ENCODE measurements around the gene UBXN10. TPM values are rescaled to one million over a fixed set of nuclear protein-coding genes. Genes with fewer than 3 reads are reported as not detected.

The UBXN10 gene
- total RNA-seq, 1 donor from 2014 or later, result 0.37 TPM

- H3K4me1 ChIP-seq, result no peaks in the 10 kb centered on the region
- H3K36me3 ChIP-seq, result no peaks in the 10 kb centered on the region
- H4K20me1 ChIP-seq (ENCODE audit: low read depth), result no peaks in the 10 kb centered on the region
- no peak overlapping the region for H3K27ac ChIP-seq
- Mint-ChIP-seq H3K9me3 (no peaks in the 10 kb centered on the region), H3K27me3 (ENCODE audit: insufficient read depth, low read depth) (peaks cover 7% of the 10 kb centered on the region), H3K4me1 (peaks cover 6% of the 10 kb centered on the region), H3K36me3 (no peaks in the 10 kb centered on the region), H3K4me3 (no peak overlapping the region), H3K27ac (no peak overlapping the region)
- H3K4me3 ChIP-seq, result no peak overlapping the region
- H3K9ac ChIP-seq, result no peak overlapping the region
- H3K27me3 ChIP-seq, result peaks cover 39% of the 10 kb centered on the region
- H3K79me2 ChIP-seq (ENCODE audit: low read depth), result no peaks in the 10 kb centered on the region
- H3K4me2 ChIP-seq, result no peak overlapping the region
- H3K9me3 ChIP-seq (ENCODE audit: low read depth), result no peaks in the 10 kb centered on the region
- H3F3A ChIP-seq (ENCODE audit: low read depth), result peaks cover 5% of the 10 kb centered on the region
- H2AFZ ChIP-seq (replicated peaks), result no peak overlapping the region
- TF ChIP-seq EZH2 (IDR thresholded peaks at IDR 0.05) (no peak), EZH2phosphoT487 (IDR thresholded peaks at IDR 0.05) (no peak)
- TF ChIP-seq, protein P1, sequence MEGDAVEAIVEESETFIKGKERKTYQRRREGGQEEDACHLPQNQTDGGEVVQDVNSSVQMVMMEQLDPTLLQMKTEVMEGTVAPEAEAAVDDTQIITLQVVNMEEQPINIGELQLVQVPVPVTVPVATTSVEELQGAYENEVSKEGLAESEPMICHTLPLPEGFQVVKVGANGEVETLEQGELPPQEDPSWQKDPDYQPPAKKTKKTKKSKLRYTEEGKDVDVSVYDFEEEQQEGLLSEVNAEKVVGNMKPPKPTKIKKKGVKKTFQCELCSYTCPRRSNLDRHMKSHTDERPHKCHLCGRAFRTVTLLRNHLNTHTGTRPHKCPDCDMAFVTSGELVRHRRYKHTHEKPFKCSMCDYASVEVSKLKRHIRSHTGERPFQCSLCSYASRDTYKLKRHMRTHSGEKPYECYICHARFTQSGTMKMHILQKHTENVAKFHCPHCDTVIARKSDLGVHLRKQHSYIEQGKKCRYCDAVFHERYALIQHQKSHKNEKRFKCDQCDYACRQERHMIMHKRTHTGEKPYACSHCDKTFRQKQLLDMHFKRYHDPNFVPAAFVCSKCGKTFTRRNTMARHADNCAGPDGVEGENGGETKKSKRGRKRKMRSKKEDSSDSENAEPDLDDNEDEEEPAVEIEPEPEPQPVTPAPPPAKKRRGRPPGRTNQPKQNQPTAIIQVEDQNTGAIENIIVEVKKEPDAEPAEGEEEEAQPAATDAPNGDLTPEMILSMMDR (IDR thresholded peaks at IDR 0.05), result no peak
- DNase-seq (ENCODE audit: low spot score), result no peak
These were observed 25.6 kb downstream of the UBXN10 start for GRCh38 chr1:20211511-20211931.

GRCh38 chr1:20212085-20212684 lies 26.3 kb downstream of the UBXN10 start:
- Mint-ChIP-seq H3K27me3 (ENCODE audit: insufficient read depth, low read depth) (peaks cover 7% of the 10 kb centered on the region), H3K36me3 (no peaks in the 10 kb centered on the region), H3K9me3 (no peaks in the 10 kb centered on the region), H3K27ac (no peak overlapping the region), H3K4me3 (no peak overlapping the region), H3K4me1 (peaks cover 6% of the 10 kb centered on the region)
- Histone ChIP-seq H3K9me3 (ENCODE audit: low read depth) (no peaks in the 10 kb centered on the region), H3K4me3 (no peak overlapping the region), H3K4me2 (no peak overlapping the region), H3K9ac (no peak overlapping the region), H3K36me3 (no peaks in the 10 kb centered on the region), H3F3A (ENCODE audit: low read depth) (peaks cover 5% of the 10 kb centered on the region), H3K4me1 (no peaks in the 10 kb centered on the region), H3K79me2 (ENCODE audit: low read depth) (no peaks in the 10 kb centered on the region), H4K20me1 (ENCODE audit: low read depth) (no peaks in the 10 kb centered on the region), H3K27ac (no peak overlapping the region), H2AFZ (replicated peaks) (no peak overlapping the region), H3K27me3 (peaks cover 39% of the 10 kb centered on the region)
- DNase-seq (ENCODE audit: low spot score), result no peak
- TF ChIP-seq EZH2 (IDR thresholded peaks at IDR 0.05) (no peak), EZH2phosphoT487 (IDR thresholded peaks at IDR 0.05) (no peak)
- TF ChIP-seq, protein P1 (IDR thresholded peaks at IDR 0.05), result no peak

DNA sequence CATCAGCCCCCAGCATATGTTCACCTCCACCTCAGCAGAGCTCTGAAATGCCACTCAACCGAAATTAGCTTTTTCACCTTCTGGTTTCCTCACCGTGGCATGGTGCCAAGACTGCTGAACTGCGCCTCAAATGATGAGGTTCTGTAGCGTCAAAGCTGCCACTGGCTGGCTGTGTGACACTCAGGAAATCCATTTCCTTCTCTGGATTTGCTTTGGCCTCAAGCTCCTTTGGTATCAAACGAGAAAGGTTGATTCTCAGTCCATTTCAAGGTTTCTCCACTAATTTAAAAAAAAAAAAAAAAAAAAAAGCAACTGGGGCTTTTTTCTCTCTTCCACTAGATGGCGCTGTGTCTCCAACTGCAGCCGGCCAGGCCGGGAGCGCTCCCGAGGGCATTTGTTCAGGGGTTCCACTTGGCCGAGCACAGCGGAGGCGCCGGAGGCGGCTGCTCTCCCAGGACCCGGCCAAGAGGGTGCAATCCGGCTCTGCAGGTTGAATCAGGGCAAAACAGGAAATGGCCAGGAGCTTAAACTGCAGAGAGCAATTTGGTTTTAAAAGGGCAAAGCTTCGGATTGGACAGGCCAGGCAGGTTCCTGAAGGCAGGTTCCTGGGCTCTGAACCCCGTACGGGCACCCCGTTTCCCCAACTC lies 26.9 kb downstream of the UBXN10 start:
- no peaks in the 10 kb centered on the region for H3K9me3 Mint-ChIP-seq
- Histone ChIP-seq H3K36me3 (no peaks in the 10 kb centered on the region), H2AFZ (replicated peaks) (no peak overlapping the region), H3K4me3 (no peak overlapping the region), H3K9ac (no peak overlapping the region), H4K20me1 (ENCODE audit: low read depth) (no peaks in the 10 kb centered on the region), H3K27me3 (peaks cover 39% of the 10 kb centered on the region), H3K79me2 (ENCODE audit: low read depth) (no peaks in the 10 kb centered on the region), H3K4me1 (no peaks in the 10 kb centered on the region), H3K27ac (no peak overlapping the region), H3F3A (ENCODE audit: low read depth) (peaks cover 5% of the 10 kb centered on the region), H3K9me3 (ENCODE audit: low read depth) (no peaks in the 10 kb centered on the region), H3K4me2 (no peak overlapping the region)
- no peak overlapping the region for H3K27ac Mint-ChIP-seq
- no peaks in the 10 kb centered on the region for H3K36me3 Mint-ChIP-seq
- H3K4me1 Mint-ChIP-seq, result peaks cover 6% of the 10 kb centered on the region
- TF ChIP-seq, protein P1 (IDR thresholded peaks at IDR 0.05), result peak; percentile 80
- TF ChIP-seq EZH2 (IDR thresholded peaks at IDR 0.05) (no peak), EZH2phosphoT487 (IDR thresholded peaks at IDR 0.05) (no peak)
- H3K4me3 Mint-ChIP-seq, result no peak overlapping the region
- DNase-seq (ENCODE audit: low spot score), result peak; percentile 92
- H3K27me3 Mint-ChIP-seq (ENCODE audit: insufficient read depth, low read depth), result peaks cover 7% of the 10 kb centered on the region

Data from neural progenitor cell (in vitro differentiated cells).